Heart left ventricle (tissue), 16 donors: ENCODE results near the gene RFX5. TPM values are rescaled to one million over a fixed set of nuclear protein-coding genes. Genes with fewer than 3 reads are reported as not detected.
"Not testable (repeated sequence)": the region's sequence is repeated elsewhere in the genome, so short reads cannot be mapped to it uniquely, and the experiment has no call there.

Source experiments
- ATAC-seq, 4 donors: fragments of 200-7000 bp; cut with Tn5 transposase; one replicate each; pipeline ENCODE4 v1.9.1; 2020 to 2022; ENCODE audit warnings: moderate library complexity in 4 of 4, mild to moderate bottlenecking in 3 of 4, moderate number of reproducible peaks in 1 of 4
- DNase-seq, 5 donors: peaks; one replicate each; pipeline ENCODE4 v3.0.0-alpha.2; 2020
- H3K27ac ChIP-seq, 12 donors: fragments of 200-600 bp; sonication (generic) in 4 of 12; one replicate each; pipeline versions ENCODE4 v1.5.0 to v1.8.0; 2016 to 2022; ENCODE audit warnings: mild to moderate bottlenecking in 2 of 12
- H3K27me3 ChIP-seq, 9 donors: fragments of 200-600 bp; sonication (generic) in 2 of 9; one replicate each; pipeline versions ENCODE4 v1.5.1 to v1.8.0; 2016 to 2022; ENCODE audit warnings: mild to moderate bottlenecking in 3 of 9
- H3K36me3 ChIP-seq, 9 donors: fragments of 200-600 bp; sonication (generic) in 2 of 9; one replicate each; pipeline versions ENCODE4 v1.5.0 to v1.8.0; 2018 to 2022; ENCODE audit warnings: mild to moderate bottlenecking in 2 of 9
- H3K4me1 ChIP-seq, 12 donors: fragments of 200-600 bp; sonication (generic) in 4 of 12; one replicate each; pipeline versions ENCODE4 v1.5.0 to v1.8.0; 2016 to 2022; ENCODE audit warnings: mild to moderate bottlenecking in 3 of 12
- H3K4me3 ChIP-seq, 12 donors: fragments of 200-600 bp; sonication (generic) in 4 of 12; one replicate each; pipeline versions ENCODE4 v1.5.0 to v1.8.0; 2017 to 2022; ENCODE audit warnings: mild to moderate bottlenecking in 9 of 12, moderate library complexity in 4 of 12
- H3K9me3 ChIP-seq, 12 donors: fragments of 200-600 bp; sonication (generic) in 4 of 12; one replicate each; pipeline versions ENCODE4 v1.5.0 to v1.8.0; 2016 to 2022; ENCODE audit warnings: mild to moderate bottlenecking in 1 of 12
- POLR2A ChIP-seq, 2 donors: fragments of 450-650 bp; IDR thresholded peaks; one replicate each; pipeline ENCODE4 v1.6.1; 2017; ENCODE audit warnings: antibody characterized with exemption in 2 of 2, mild to moderate bottlenecking in 2 of 2, moderate library complexity in 2 of 2
- WGBS, 4 donors: extraction: QIAGEN DNeasy Blood & Tissue Kit in 2 of 4; methylation state at CpG; one replicate each; pipeline versions ENCODE4 v1.1.5 to v1.1.7; 2013 to 2018; 5-methylcytosine and 5-hydroxymethylcytosine counted together
- intact Hi-C, 10 donors: fragments of 100-400 bp; cut with DNase I; formaldehyde crosslinking; loops; one replicate each; pipeline versions ENCODE4 v1.11.1 to v1.14.2; 2022
- polyA plus RNA-seq, 2 donors: library from polyadenylated mRNA; stranded (reverse); fragments of 200-250 nt; gene quantifications; one replicate each; pipeline ENCODE4 v1.2.3, GENCODE V29; 2013
- total RNA-seq, 9 donors: library from RNA; depleted of rRNA in 2 of 9; stranded (reverse); fragments of >200 nt in 2 of 9; fragmentation: NEBNext Ultra II Directional in 3 of 9; extraction: Animal tissue kit (Norgen Biotek cat#: 25700) in 3 of 9; gene quantifications; one replicate each; pipeline versions ENCODE4 v1.1.0 to v1.2.4, GENCODE V29; 2016 to 2023
- TF ChIP-seq, protein P1 (sequence below), 12 donors: fragments of 200-600 bp; sonication (generic) in 4 of 12; IDR thresholded peaks; one replicate each; pipeline versions ENCODE4 v1.5.0 to v1.8.0; 2018 to 2022; ENCODE audit warnings: antibody characterized with exemption in 12 of 12, mild to moderate bottlenecking in 5 of 12
- donor health status: ischemic (EF 13 %, LVEDD 7.1; RV severe dilation, severe dysfunction).
- donor health status: healthy with polysubstance abuse.
- donor health status: DM: no; HTN: yes; CAD: no.
- donor health status: DM: no; HTN: no; CAD: no.
- donor health status: ischemic (EF 25% LVEDD 6.9; RV normal size, moderate dysfunction).
- donor health status: ischemic (EF 25% LVEDD 5.7; RV mildly dilated, moderate dysfunction).
- donor health status: healthy.
- donor health status: DM: yes; HTN: yes; CAD: no.
- donor health status: ischemic (EF 35%, LVEDD 5.7; RV mildly dilated, moderate dysfunction).
- donor health status: nonischemic (EF 11% LVEDD 7.7; RV severe dilation, severe dysfunction).
- donor health status: DM: yes; HTN: yes; CAD: no.
- donor health status: PGD.
- donor health status: ischemic (EF 29% LVEDD 5.4; RV normal size, mild dysfunction).
- donor health status: nonischemic (EF 23%, LVEDD 6.1; RV moderate dilation, normal function).

The RFX5 gene
- total and polyA plus RNA-seq, 11 donors = 10.8 to 49.3 (median 21.3) TPM

DNA sequence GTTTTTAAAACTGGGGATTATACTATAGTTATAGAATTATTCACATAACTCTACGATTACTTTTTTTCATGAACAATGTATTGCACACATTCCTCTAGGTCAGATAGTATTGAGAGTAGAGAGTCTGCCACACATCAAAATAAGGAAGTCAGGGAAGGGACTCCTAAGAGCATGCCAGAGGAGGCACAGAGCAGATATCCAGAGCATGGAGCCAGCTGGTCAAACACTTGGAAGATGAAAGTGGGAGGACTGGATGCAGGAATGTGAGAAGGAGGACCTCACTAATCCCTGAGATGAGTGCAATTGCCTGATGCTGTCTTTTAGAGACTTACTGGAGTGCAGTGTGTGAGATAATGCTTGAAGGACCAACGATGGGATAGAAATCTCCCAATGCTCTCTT is 9.6 kb upstream of the RFX5 start:
- TF ChIP-seq, protein P1, sequence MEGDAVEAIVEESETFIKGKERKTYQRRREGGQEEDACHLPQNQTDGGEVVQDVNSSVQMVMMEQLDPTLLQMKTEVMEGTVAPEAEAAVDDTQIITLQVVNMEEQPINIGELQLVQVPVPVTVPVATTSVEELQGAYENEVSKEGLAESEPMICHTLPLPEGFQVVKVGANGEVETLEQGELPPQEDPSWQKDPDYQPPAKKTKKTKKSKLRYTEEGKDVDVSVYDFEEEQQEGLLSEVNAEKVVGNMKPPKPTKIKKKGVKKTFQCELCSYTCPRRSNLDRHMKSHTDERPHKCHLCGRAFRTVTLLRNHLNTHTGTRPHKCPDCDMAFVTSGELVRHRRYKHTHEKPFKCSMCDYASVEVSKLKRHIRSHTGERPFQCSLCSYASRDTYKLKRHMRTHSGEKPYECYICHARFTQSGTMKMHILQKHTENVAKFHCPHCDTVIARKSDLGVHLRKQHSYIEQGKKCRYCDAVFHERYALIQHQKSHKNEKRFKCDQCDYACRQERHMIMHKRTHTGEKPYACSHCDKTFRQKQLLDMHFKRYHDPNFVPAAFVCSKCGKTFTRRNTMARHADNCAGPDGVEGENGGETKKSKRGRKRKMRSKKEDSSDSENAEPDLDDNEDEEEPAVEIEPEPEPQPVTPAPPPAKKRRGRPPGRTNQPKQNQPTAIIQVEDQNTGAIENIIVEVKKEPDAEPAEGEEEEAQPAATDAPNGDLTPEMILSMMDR (IDR thresholded peaks at IDR 0.05) = no peak
- TF ChIP-seq POLR2A (IDR thresholded peaks at IDR 0.05) = no peak
- intact Hi-C loops = no loop called here
- DNase-seq (no peak), ATAC-seq (no peak)
- no peaks in the 10 kb centered on the region for H3K36me3 ChIP-seq
- no peak overlapping the region for H3K27ac ChIP-seq
- H3K4me1 ChIP-seq = no peaks in the 10 kb centered on the region
- H3K27me3 ChIP-seq = no peaks in the 10 kb centered on the region
- peaks cover 0 to 2% (median 0%) of the 10 kb centered on the region in 12 donors for H3K9me3 ChIP-seq
- H3K4me3 ChIP-seq = no peak overlapping the region
- 35 to 56% (median 49%) methylated on average over 2 of the region's 2 CpGs for WGBS, 4 donors

DNA sequence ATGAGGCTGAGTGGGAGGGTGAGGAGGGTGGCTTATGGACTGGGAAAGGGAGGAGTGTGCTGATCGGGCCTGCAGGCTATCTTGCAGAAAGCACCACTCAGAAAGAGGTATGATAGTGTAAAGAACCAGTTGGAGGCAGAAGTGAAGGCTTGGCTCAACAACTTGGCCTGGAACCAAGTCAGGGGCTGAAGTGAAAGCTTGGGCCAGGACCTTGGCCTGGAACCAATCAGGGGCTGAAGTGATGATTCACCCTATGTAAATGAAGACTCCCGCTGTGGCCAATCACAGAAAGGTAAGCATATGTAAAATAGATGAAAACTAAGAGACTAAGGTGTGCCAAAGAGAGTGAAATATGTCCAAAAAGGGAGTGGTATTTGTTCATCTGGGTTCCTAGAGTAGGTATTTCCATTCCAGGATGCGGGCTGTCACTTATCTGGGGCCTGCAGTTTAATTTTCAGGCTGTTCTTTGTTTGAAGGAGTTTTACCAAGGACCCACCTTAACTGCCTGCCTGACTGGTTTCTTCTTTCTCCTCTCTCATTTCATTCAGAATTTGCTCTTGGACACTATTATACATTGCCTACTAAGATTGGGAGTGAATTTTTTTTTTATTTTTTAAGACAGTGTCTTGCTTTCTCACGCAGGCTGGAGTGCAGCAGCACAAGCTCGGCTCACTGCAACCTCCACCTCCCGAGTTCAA is 5.1 kb upstream of the RFX5 start:
- ATAC-seq (no peak), DNase-seq (no peak)
- Histone ChIP-seq H3K27me3 (no peaks in the 10 kb centered on the region), H3K4me1 (peaks cover 0 to 5% (median 0%) of the 10 kb centered on the region in 12 donors), H3K4me3 (no peak overlapping the region), H3K36me3 (no peaks in the 10 kb centered on the region), H3K27ac (no peak overlapping the region), H3K9me3 (peaks cover 0 to 9% (median 0%) of the 10 kb centered on the region in 12 donors)
- WGBS, 4 donors = 85 to 87% (median 85%) methylated on average over 6 of the region's 6 CpGs
- no peak for TF ChIP-seq POLR2A (IDR thresholded peaks at IDR 0.05)
- TF ChIP-seq, protein P1 (IDR thresholded peaks at IDR 0.05) = no peak
- intact Hi-C loops = no loop called here

DNA sequence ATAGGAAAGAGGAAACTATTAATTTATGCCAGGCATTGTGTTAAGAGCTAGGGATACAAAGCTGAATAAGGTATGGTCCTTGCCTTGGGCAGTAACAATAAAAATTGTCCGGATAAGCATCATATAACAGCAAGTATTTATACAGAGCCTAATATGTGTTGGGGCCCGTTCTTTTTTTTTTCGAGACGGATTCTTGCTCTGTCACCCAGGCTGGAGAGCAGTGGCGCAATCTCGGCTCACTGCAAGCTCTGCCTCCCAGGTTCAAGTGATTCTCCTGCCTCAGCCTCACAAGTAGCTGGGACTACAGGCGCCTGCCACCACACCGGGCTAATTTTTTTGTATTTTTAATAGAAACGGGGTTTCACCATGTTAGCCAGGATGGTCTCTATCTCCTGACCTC is 3.3 kb upstream of the RFX5 start:
- DNase-seq, H3K27ac ChIP-seq, H3K36me3 ChIP-seq, H3K27me3 ChIP-seq, H3K9me3 ChIP-seq, intact Hi-C loops, ATAC-seq, H3K4me3 ChIP-seq: not testable (repeated sequence)
- H3K4me1 ChIP-seq = peaks cover 0 to 17% (median 9%) of the 10 kb centered on the region in 12 donors
- 92 to 95% (median 94%) methylated on average over 9 of the region's 9 CpGs for WGBS, 4 donors

- intact Hi-C loops = loop anchor here in 5 of 10 donors (2.0 to 10.0 kb wide), 4 partner anchors 50 to 153 kb away; partner anchors contain the start of genes PSMB4 (in 5 of the 5), PIP5K1A (in 1 of the 5), VPS72 (in 1 of the 5) and ZNF687 (in 1 of the 5)
- WGBS, 4 donors = 31 to 34% (median 32%) methylated on average over 12 of the region's 12 CpGs
- Histone ChIP-seq H3K27ac (peak overlapping the region in 11 of 12 donors; percentile 37 to 96 (median 90)), H3K4me1 (peaks cover 0 to 26% (median 9%) of the 10 kb centered on the region in 12 donors), H3K36me3 (peaks cover 0 to 35% (median 25%) of the 10 kb centered on the region in 9 donors), H3K4me3 (peak overlapping the region in 11 of 12 donors; percentile 20 to 95 (median 76)), H3K9me3 (peaks cover 0 to 9% (median 0%) of the 10 kb centered on the region in 12 donors), H3K27me3 (no peaks in the 10 kb centered on the region)
- no peak for DNase-seq
- no peak for TF ChIP-seq POLR2A (IDR thresholded peaks at IDR 0.05)
- TF ChIP-seq, protein P1 (IDR thresholded peaks at IDR 0.05) = no peak
- no peak for ATAC-seq
Observed at GRCh38 chr1:151347523-151348246, 633 bp upstream of the RFX5 start.
